Endothelial cell of umbilical vein (primary cell): ENCODE measurements around the gene DAD1. TPM values are rescaled to one million over a fixed set of nuclear protein-coding genes. Genes with fewer than 3 reads are reported as not detected.

ENCODE experiments used
- BruUV-seq: library from RNA; stranded (reverse); fragments of 400-500 nt; replicated peaks from 2 replicates; lab custom pipeline; 2021; lab: Mats Ljungman, UMichigan
- CTCF ChIA-PET: fragments of 300-600, 350-600 bp; sonication (Branson Sonifier 250); formaldehyde crosslinking; loops from one replicate; lab custom pipeline; 2021; ENCODE audit warnings: antibody characterized with exemption, inconsistent platforms; lab: Charles Lee
- POLR2A ChIA-PET: fragments of 300-600, 350-600 bp; sonication (Branson Sonifier 250); formaldehyde crosslinking; loops from one replicate; lab custom pipeline; 2021; ENCODE audit warnings: antibody characterized with exemption, inconsistent platforms; lab: Charles Lee
- DNase-seq: peaks from one replicate; pipeline ENCODE4 v3.0.0-alpha.2; 2011; ENCODE audit warnings: low read depth, low spot score
- FAIRE-seq: peaks from 2 replicates; lab custom pipeline; 2011; peaks lifted over from hg19 to GRCh38; lab: Jason Lieb, UNC
- H2AFZ ChIP-seq: 2 replicates; pipeline ENCODE4 v1.6.0; 2012; ENCODE audit warnings: low read depth, low read length, control low read depth, inconsistent platforms
- H3K27ac ChIP-seq: 2 replicates; pipeline ENCODE4 v1.5.1; 2011; ENCODE audit warnings: low read depth, mild to moderate bottlenecking, control low read depth, low read length, moderate library complexity; ENCODE audit not compliant: insufficient read depth
- H3K27me3 ChIP-seq, 2 experiments: 2 replicates each; pipeline versions ENCODE4 v1.6.0 to v1.6.1; 2011; ENCODE audit warnings: low read length in 2 of 2, mixed read lengths in 1 of 2; ENCODE audit not compliant: control insufficient read depth in 2 of 2, insufficient read depth in 2 of 2
- H3K36me3 ChIP-seq, 2 experiments: 2 replicates in 1 of 2; 3 replicates in 1 of 2; pipeline ENCODE4 v1.5.1; 2011; ENCODE audit warnings: low read length in 2 of 2, mild to moderate bottlenecking in 1 of 2, moderate library complexity in 1 of 2; ENCODE audit not compliant: control insufficient read depth in 2 of 2, insufficient read depth in 2 of 2; ENCODE audit errors: extremely low read depth in 1 of 2
- H3K4me1 ChIP-seq: 3 replicates; pipeline ENCODE4 v1.5.1; 2011; ENCODE audit warnings: mild to moderate bottlenecking, low read length; ENCODE audit not compliant: control insufficient read depth, insufficient read depth; ENCODE audit errors: extremely low read depth
- H3K4me2 ChIP-seq: 2 replicates; pipeline ENCODE4 v1.6.1; 2011; ENCODE audit warnings: low read length, control low read depth, mixed read lengths; ENCODE audit not compliant: insufficient read depth
- H3K4me3 ChIP-seq, 3 experiments: fragments of 200-600 bp in 1 of 3; sonication (generic), shearing (Covaris generic) in 1 of 3; replicated peaks in 1 of 3; 2 replicates each; pipeline ENCODE4 v1.5.1; 2011 to 2016; ENCODE audit warnings: control low read depth in 3 of 3, low read length in 3 of 3, mild to moderate bottlenecking in 2 of 3, inconsistent platforms in 1 of 3, low read depth in 1 of 3, moderate library complexity in 1 of 3; ENCODE audit not compliant: insufficient read depth in 1 of 3
- H3K79me2 ChIP-seq: 2 replicates; pipeline ENCODE4 v1.6.0; 2012; ENCODE audit warnings: low read length, inconsistent platforms; ENCODE audit not compliant: control insufficient read depth, insufficient read depth
- H3K9ac ChIP-seq: replicated peaks from 2 replicates; pipeline ENCODE3; 2011; ENCODE audit warnings: low read length, control low read depth; ENCODE audit not compliant: insufficient read depth; ENCODE audit errors: extremely low read depth
- H3K9me1 ChIP-seq: replicated peaks from 3 replicates; pipeline ENCODE4 v1.6.0; 2011; ENCODE audit warnings: mild to moderate bottlenecking, low read length; ENCODE audit not compliant: control insufficient read depth, insufficient read depth; ENCODE audit errors: extremely low read depth
- H3K9me3 ChIP-seq: replicated peaks from 2 replicates; pipeline ENCODE4 v1.5.1; 2012; ENCODE audit warnings: low read length, inconsistent platforms; ENCODE audit not compliant: control insufficient read depth, insufficient read depth
- H4K20me1 ChIP-seq: replicated peaks from 2 replicates; pipeline ENCODE3; 2011; ENCODE audit warnings: mild to moderate bottlenecking, low read length; ENCODE audit not compliant: control insufficient read depth, insufficient read depth; ENCODE audit errors: extremely low read depth
- CTCF ChIP-seq, 2 donors: IDR thresholded peaks; 1 replicate in 1 of 2; 2 replicates in 1 of 2; pipeline ENCODE4 v1.5.1; 2011; ENCODE audit warnings: low read length in 2 of 2, mild to moderate bottlenecking in 2 of 2, moderate library complexity in 2 of 2, control low read depth in 1 of 2, inconsistent platforms in 1 of 2, low read depth in 1 of 2; ENCODE audit not compliant: insufficient read depth in 1 of 2; ENCODE audit errors: extremely low read depth in 1 of 2
- EZH2 ChIP-seq: IDR thresholded peaks from 2 replicates; pipeline ENCODE4 v1.6.1; 2012; ENCODE audit warnings: borderline replicate concordance, low read depth, mild to moderate bottlenecking, moderate library complexity, low read length, inconsistent platforms; ENCODE audit not compliant: severe bottlenecking
- FOS ChIP-seq: IDR thresholded peaks from 2 replicates; pipeline ENCODE4 v1.6.1; 2011; ENCODE audit warnings: mild to moderate bottlenecking, low read length, moderate library complexity, borderline replicate concordance; ENCODE audit not compliant: insufficient read depth
- GATA2 ChIP-seq: IDR thresholded peaks from 2 replicates; pipeline ENCODE4 v1.7.0; 2011; ENCODE audit warnings: low read depth, mild to moderate bottlenecking, moderate library complexity, mixed read lengths, low read length; ENCODE audit not compliant: insufficient read length, insufficient read depth
- JUN ChIP-seq: IDR thresholded peaks from 2 replicates; pipeline ENCODE4 v1.6.1; 2011; ENCODE audit warnings: borderline replicate concordance, low read depth; ENCODE audit not compliant: insufficient read length, insufficient read depth
- MAX ChIP-seq: IDR thresholded peaks from 2 replicates; pipeline ENCODE4 v1.6.1; 2011; ENCODE audit not compliant: insufficient read depth, insufficient read length
- MYC ChIP-seq: IDR thresholded peaks from one replicate; pipeline ENCODE4 v1.6.1; 2011; ENCODE audit warnings: mild to moderate bottlenecking, low read depth, low read length
- POLR2A ChIP-seq: IDR thresholded peaks from 2 replicates; pipeline ENCODE4 v1.6.1; 2012; ENCODE audit warnings: low read depth, mild to moderate bottlenecking, control low read depth, low read length
- POLR2AphosphoS5 ChIP-seq: IDR thresholded peaks from 2 replicates; pipeline ENCODE4 v1.6.1; 2012; ENCODE audit warnings: low read depth, mild to moderate bottlenecking, control low read depth, low read length, moderate library complexity; ENCODE audit not compliant: insufficient read depth
- dilution Hi-C: fragments of 300-500 bp; cut with MboI; formaldehyde crosslinking; loops from one replicate; pipeline ENCODE4 v1.15.0; 2019; ENCODE audit warnings: low sequenced_read_pairs; ENCODE audit not compliant: extremely low pct_ligation_motif_present
- intact Hi-C: fragments of 100-400 bp; cut with micrococcal nuclease; formaldehyde crosslinking; loops from one replicate; pipeline ENCODE4 v1.10.0; 2022
- polyA plus RNA-seq, 4 experiments: library from polyadenylated mRNA; depleted of rRNA in 3 of 4; stranded (reverse) in 3 of 4; unstranded in 1 of 4; fragments of >200 nt; gene quantifications; 2 replicates each; pipeline versions ENCODE4 v1.2.1 to v1.2.3, GENCODE V29; 2011 to 2012; ENCODE audit warnings: missing spikeins in 1 of 4
- total RNA-seq: library from RNA; stranded (reverse); gene quantifications from 2 replicates; pipeline ENCODE4 v1.2.3, GENCODE V29; 2021

Gene DAD1
- total and polyA plus RNA-seq, 2 donors (not counting 3 experiments of a cell fraction or from before 2014, with no cell fraction given): 299 to 1,227 TPM

GRCh38 chr14:22541721-22542120, 47.3 kb downstream of the DAD1 start:
- no peaks in the 10 kb centered on the region for H4K20me1 ChIP-seq
- no peak overlapping the region for H2AFZ ChIP-seq
- ChIA-PET CTCF (interaction anchor here (1.1 to 2.0 kb wide), 3 partner anchors 9 to 15 kb away, joined by 3 to 5 read pairs (median 4); no protein-coding TSS in a partner anchor), POLR2A (no interaction called here)
- intact Hi-C loops (no loop called here), dilution Hi-C loops (no loop called here)
- no peak overlapping the region for H3K4me3 ChIP-seq
- no peaks in the 10 kb centered on the region for H3K79me2 ChIP-seq
- FAIRE-seq (no peak), DNase-seq (no peak)
- no peaks in the 10 kb centered on the region for H3K36me3 ChIP-seq
- H3K27ac ChIP-seq: no peak overlapping the region
- no peak overlapping the region for H3K9ac ChIP-seq
- no peak overlapping the region for H3K4me2 ChIP-seq
- TF ChIP-seq GATA2: no peak
- TF ChIP-seq POLR2AphosphoS5: no peak
- TF ChIP-seq MAX: no peak
- no peak for TF ChIP-seq FOS
- TF ChIP-seq CTCF (IDR thresholded peaks at IDR 0.05; ENCODE audit: extremely low read depth in 1 of 2, insufficient read depth in 1 of 2, low read depth in 1 of 2, low read length in 2 of 2): no peak
- TF ChIP-seq MYC: no peak
- TF ChIP-seq JUN: no peak
- no peak for TF ChIP-seq POLR2A
- TF ChIP-seq EZH2: no peak
- H3K4me1 ChIP-seq: peaks cover 33% of the 10 kb centered on the region
- H3K9me1 ChIP-seq: no peaks in the 10 kb centered on the region
- no peaks in the 10 kb centered on the region for H3K27me3 ChIP-seq
- BruUV-seq: no TSS peak
- no peaks in the 10 kb centered on the region for H3K9me3 ChIP-seq
